H1 (cell line): ENCODE data around the gene KCNMA1. TPM values are rescaled to one million over a fixed set of nuclear protein-coding genes. Genes with fewer than 3 reads are reported as not detected.

Source experiments
- BCL11A ChIP-seq, 2 experiments: IDR thresholded peaks; one replicate each; pipeline ENCODE4 v1.6.1; 2011; ENCODE audit warnings: low read depth in 2 of 2, low read length in 2 of 2, mild to moderate bottlenecking in 2 of 2
- BRCA1 ChIP-seq: IDR thresholded peaks from 2 replicates; pipeline ENCODE4 v1.6.1; 2012; ENCODE audit warnings: low read depth, low read length, improper control_type of control experiment
- CBX5 ChIP-seq: fragments of 300-800, 300-1000 bp; sonication (generic); IDR thresholded peaks from 2 replicates; pipeline ENCODE4 v1.7.1; 2016; ENCODE audit warnings: antibody characterized with exemption, low read length, low read depth
- CHD7 ChIP-seq: fragments of 300-600 bp; sonication (generic); IDR thresholded peaks from 2 replicates; pipeline ENCODE4 v1.7.1; 2012; ENCODE audit warnings: low read length, moderate library complexity, mild to moderate bottlenecking, inconsistent platforms; ENCODE audit not compliant: insufficient replicate concordance
- GABPA ChIP-seq: IDR thresholded peaks from 2 replicates; pipeline ENCODE4 v1.6.1; 2011; ENCODE audit warnings: mild to moderate bottlenecking, low read length, moderate library complexity, borderline replicate concordance; ENCODE audit not compliant: insufficient read depth
- GTF2F1 ChIP-seq: IDR thresholded peaks from 2 replicates; pipeline ENCODE4 v1.6.1; 2012; ENCODE audit warnings: low read depth, low read length, improper control_type of control experiment, borderline replicate concordance
- KDM4A ChIP-seq: IDR thresholded peaks from one replicate; pipeline ENCODE4 v1.7.1; 2012; ENCODE audit warnings: low read depth, mild to moderate bottlenecking, moderate library complexity, low read length, inconsistent platforms; ENCODE audit not compliant: severe bottlenecking
- TAF1 ChIP-seq: IDR thresholded peaks from 2 replicates; pipeline ENCODE4 v1.6.1; 2011; ENCODE audit warnings: mild to moderate bottlenecking, low read depth, low read length
- polyA plus RNA-seq, 7 experiments: library from polyadenylated mRNA; depleted of rRNA in 3 of 7; stranded (reverse) in 5 of 7; unstranded in 2 of 7; fragments of >200 nt in 5 of 7; fragments of 200-250 nt in 2 of 7; gene quantifications; 1 replicate in 5 of 7; 2 replicates in 1 of 7; 4 replicates in 1 of 7; pipeline versions ENCODE4 v1.2.1 to v1.2.3, GENCODE V29; 2011 to 2013; ENCODE audit warnings: missing spikeins in 2 of 7, mixed read lengths in 2 of 7
- total RNA-seq: library from RNA; stranded (reverse); fragmentation: NEBNext Ultra II Directional; extraction: Animal tissue kit (Norgen Biotek cat#: 25700); gene quantifications from 2 replicates; pipeline ENCODE4 v1.2.1, GENCODE V29; 2021

KCNMA1 gene
- total and polyA plus RNA-seq, 2 of the 8 experiments (the other 6 are each of a cell fraction or from before 2014, with no cell fraction given) = 10.2 to 11.1 TPM

GRCh38 chr10:77075926-77076325 is 561.7 kb downstream of the KCNMA1 start (continued):
- TF ChIP-seq CHD7 (no peak), BCL11A (IDR thresholded peaks at IDR 0.05; ENCODE audit: low read depth in 2 of 2, low read length in 2 of 2) (no peak), BRCA1 (no peak), GABPA (no peak), TAF1 (no peak), KDM4A (no peak), GTF2F1 (no peak), CBX5 (no peak)
